NT2/D1 (cell line): ENCODE results near the gene RABGAP1.

Source experiments
- DNase-seq: peaks from one replicate; pipeline ENCODE4 v3.0.0-alpha.2; 2011; ENCODE audit warnings: low read depth, low spot score
- H3K27me3 ChIP-seq: 2 replicates; pipeline ENCODE4 v1.6.0; 2011; ENCODE audit warnings: mild to moderate bottlenecking; ENCODE audit not compliant: insufficient read length, insufficient read depth
- H3K36me3 ChIP-seq: 2 replicates; pipeline ENCODE4 v1.6.1; 2011; ENCODE audit warnings: mild to moderate bottlenecking, low read length, mixed read lengths; ENCODE audit not compliant: insufficient read depth, insufficient read length
- H3K4me1 ChIP-seq: 2 replicates; pipeline ENCODE4 v1.5.1; 2011; ENCODE audit not compliant: insufficient read depth, insufficient read length
- H3K4me3 ChIP-seq: 2 replicates; pipeline ENCODE4 v1.5.1; 2011; ENCODE audit warnings: low read depth; ENCODE audit not compliant: insufficient read length
- H3K9ac ChIP-seq: 2 replicates; pipeline ENCODE4 v1.6.0; 2011; ENCODE audit warnings: low read depth; ENCODE audit not compliant: insufficient read length
- H3K9me3 ChIP-seq: 2 replicates; pipeline ENCODE4 v1.5.1; 2011; ENCODE audit warnings: mild to moderate bottlenecking, low read length; ENCODE audit not compliant: insufficient read depth
- SUZ12 ChIP-seq: IDR thresholded peaks from 2 replicates; pipeline ENCODE4 v1.6.1; 2011; ENCODE audit not compliant: insufficient read length, insufficient read depth; ENCODE audit errors: extremely low read depth
- YY1 ChIP-seq: IDR thresholded peaks from 2 replicates; pipeline ENCODE4 v1.6.1; 2011; ENCODE audit not compliant: insufficient read length, insufficient read depth
- ZNF274 ChIP-seq: IDR thresholded peaks from 2 replicates; pipeline ENCODE4 v1.6.1; 2011; ENCODE audit warnings: mild to moderate bottlenecking, low read depth, low read length

The RABGAP1 gene

DNA sequence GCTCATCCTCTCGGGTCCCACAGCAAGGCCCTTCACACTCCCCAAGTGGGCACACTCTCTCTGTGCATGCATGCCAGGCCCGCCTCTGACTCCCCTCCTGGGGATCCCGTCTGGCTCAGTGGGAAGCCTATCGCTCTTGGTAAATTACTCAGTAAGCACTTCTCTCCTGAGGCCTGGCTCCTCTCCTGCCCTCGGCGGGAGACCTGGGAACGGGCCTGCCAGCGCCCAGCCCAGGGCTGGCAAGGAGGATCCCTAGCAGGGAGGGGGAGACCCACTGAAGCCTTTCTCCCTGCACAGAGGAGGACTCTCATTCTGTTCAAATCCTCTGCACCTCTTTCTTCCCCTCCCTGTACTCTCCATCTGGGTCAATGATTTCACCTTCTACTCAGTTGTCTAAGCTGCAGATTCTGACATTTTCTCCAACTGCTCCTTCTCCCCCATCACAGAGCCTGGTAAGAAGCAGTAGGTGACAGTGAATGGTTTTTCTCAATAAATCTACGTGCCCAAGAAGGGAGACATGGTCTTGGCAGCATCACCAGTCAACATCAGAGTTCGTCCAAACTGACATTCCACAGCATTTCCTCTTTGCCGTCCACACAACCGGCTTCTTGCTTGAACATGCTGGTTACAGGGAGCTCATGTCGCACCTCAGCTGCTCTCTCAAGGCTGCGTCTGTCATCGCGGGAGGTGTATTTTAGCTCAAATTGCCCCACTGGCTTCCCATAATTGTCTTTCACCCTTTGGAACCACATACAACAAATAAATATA lies 174.5 kb downstream of the RABGAP1 start:
- no peak for DNase-seq
- no peaks in the 10 kb centered on the region for H3K9me3 ChIP-seq
- H3K4me3 ChIP-seq, result no peak overlapping the region
- H3K27me3 ChIP-seq, result no peaks in the 10 kb centered on the region
- H3K9ac ChIP-seq, result no peak overlapping the region
- TF ChIP-seq YY1 (no peak), SUZ12 (no peak), ZNF274 (no peak)
- H3K4me1 ChIP-seq, result peaks cover 4% of the 10 kb centered on the region
- H3K36me3 ChIP-seq, result peaks cover 33% of the 10 kb centered on the region

DNA sequence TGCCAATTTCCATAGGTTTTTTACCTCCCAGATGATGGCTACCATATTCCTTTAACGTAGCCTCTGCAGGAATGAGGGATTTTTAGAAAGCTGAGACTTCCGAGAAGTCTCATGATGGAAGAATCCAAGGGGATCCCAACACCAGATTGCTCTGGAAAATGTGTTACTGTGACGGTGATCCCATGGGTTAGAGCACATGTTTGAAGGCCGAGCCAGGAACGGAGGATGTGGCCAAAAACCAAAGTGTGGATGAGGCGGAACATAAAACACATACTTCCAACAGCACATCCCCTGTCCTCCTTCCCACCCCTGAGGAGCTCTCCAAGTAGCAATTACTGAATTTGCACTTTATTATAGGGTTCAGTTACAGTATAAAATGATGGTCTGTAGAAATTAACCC lies 175.2 kb downstream of the RABGAP1 start:
- Histone ChIP-seq H3K36me3 (peaks cover 28% of the 10 kb centered on the region), H3K4me1 (peaks cover 4% of the 10 kb centered on the region), H3K9ac (no peak overlapping the region), H3K9me3 (no peaks in the 10 kb centered on the region), H3K27me3 (no peaks in the 10 kb centered on the region), H3K4me3 (no peak overlapping the region)
- TF ChIP-seq SUZ12, result no peak
- TF ChIP-seq YY1, result no peak
- TF ChIP-seq ZNF274, result no peak
- no peak for DNase-seq

DNA sequence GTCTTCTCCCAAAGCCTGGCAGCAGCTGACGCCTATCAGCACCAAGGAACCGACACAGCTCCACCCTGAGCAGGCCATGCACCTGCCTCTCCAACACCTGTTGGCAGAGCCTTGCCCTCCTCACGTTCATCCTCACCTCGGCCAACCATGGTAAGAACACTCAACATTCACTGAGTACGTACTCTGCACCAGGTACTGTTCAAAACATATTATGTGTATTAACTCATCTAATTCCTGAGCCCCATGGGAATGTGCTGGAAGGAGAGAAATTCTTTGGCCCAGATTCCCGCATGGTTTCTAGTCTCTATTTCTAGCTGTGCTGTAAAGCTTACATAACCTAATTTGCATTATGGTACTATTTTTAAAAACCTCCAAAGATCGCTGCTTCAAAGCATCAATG lies 178.7 kb downstream of the RABGAP1 start:
- DNase-seq, result no peak
- Histone ChIP-seq H3K4me3 (no peak overlapping the region), H3K9ac (no peak overlapping the region), H3K27me3 (no peaks in the 10 kb centered on the region), H3K4me1 (no peaks in the 10 kb centered on the region), H3K9me3 (no peaks in the 10 kb centered on the region), H3K36me3 (peaks cover 14% of the 10 kb centered on the region)
- TF ChIP-seq YY1, result no peak
- no peak for TF ChIP-seq SUZ12
- no peak for TF ChIP-seq ZNF274

DNA sequence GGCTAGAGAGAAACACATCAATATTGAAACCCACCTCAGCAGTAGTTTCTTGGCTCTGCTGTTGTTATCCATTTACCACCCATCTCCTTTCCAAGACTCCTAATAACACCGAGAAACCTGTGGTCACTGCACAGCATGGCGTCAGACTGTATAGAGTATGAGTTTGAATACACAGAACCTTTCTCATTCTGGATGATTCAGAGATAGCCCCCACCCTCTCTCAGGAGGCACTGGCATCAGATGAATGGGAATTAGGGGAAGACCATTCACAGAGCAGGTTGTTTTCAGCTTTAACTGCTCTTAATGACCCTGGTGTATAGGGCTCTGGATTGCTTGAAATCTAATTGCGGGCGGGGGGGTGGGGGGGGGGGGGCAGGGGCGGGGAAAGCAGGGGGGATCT lies 179.3 kb downstream of the RABGAP1 start:
- H3K36me3 ChIP-seq, result peaks cover 9% of the 10 kb centered on the region
- no peaks in the 10 kb centered on the region for H3K4me1 ChIP-seq
- peak; percentile 46 for DNase-seq

DNA sequence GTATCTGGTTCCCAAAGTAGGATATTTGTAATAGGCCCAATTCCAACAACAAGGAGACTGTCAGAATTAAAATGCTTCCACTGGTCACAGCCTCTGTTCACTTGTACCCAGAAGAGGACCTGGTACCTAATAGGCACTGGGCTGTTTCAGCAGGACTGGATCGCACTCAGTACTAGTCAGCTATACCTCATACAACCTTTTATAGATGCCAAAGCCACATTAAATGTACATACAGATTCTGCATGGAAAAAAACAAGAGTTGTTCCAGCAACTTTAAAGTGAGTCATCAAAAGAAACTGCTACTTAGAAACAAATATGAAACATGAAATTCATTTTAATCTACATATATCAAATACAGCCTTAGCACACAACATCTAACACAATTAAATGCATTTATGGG lies 180.1 kb downstream of the RABGAP1 start:
- no peak for TF ChIP-seq ZNF274
- TF ChIP-seq YY1, result no peak
- TF ChIP-seq SUZ12, result no peak
- no peaks in the 10 kb centered on the region for H3K27me3 ChIP-seq
- H3K9ac ChIP-seq, result no peak overlapping the region
- H3K4me1 ChIP-seq, result no peaks in the 10 kb centered on the region
- DNase-seq, result no peak
- no peak overlapping the region for H3K4me3 ChIP-seq
- peaks cover 6% of the 10 kb centered on the region for H3K36me3 ChIP-seq
- no peaks in the 10 kb centered on the region for H3K9me3 ChIP-seq

More for the DNA sequence above, 179.3 kb downstream of the RABGAP1 start:
- no peak overlapping the region for H3K4me3 ChIP-seq
- TF ChIP-seq SUZ12 (no peak), ZNF274 (no peak), YY1 (no peak)
- H3K9me3 ChIP-seq, result no peaks in the 10 kb centered on the region
- no peaks in the 10 kb centered on the region for H3K27me3 ChIP-seq
- no peak overlapping the region for H3K9ac ChIP-seq

DNA sequence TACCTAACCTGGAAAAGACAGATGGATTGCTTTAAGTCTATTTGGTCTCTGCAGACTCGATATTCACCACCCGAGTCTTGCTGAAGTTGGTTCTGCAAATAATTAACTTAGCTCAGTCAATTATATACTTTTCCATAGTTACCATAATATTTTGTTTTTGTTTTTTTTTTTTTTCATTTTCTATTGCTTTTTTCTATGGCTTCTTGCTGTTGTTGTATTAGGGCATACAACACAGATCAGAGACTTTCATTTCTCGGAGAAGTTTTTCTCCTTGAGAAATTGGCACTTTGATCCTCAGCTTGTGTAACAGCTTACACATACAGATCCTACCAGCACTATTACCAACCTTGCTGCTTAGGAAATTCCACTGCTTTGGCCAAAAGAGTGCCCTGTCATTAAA lies 180.6 kb downstream of the RABGAP1 start:
- H3K27me3 ChIP-seq, result no peaks in the 10 kb centered on the region
- no peaks in the 10 kb centered on the region for H3K4me1 ChIP-seq
- TF ChIP-seq ZNF274 (no peak), YY1 (no peak), SUZ12 (no peak)
- no peak overlapping the region for H3K4me3 ChIP-seq
- H3K9ac ChIP-seq, result no peak overlapping the region
- no peak for DNase-seq
- no peaks in the 10 kb centered on the region for H3K9me3 ChIP-seq
- H3K36me3 ChIP-seq, result peaks cover 11% of the 10 kb centered on the region

DNA sequence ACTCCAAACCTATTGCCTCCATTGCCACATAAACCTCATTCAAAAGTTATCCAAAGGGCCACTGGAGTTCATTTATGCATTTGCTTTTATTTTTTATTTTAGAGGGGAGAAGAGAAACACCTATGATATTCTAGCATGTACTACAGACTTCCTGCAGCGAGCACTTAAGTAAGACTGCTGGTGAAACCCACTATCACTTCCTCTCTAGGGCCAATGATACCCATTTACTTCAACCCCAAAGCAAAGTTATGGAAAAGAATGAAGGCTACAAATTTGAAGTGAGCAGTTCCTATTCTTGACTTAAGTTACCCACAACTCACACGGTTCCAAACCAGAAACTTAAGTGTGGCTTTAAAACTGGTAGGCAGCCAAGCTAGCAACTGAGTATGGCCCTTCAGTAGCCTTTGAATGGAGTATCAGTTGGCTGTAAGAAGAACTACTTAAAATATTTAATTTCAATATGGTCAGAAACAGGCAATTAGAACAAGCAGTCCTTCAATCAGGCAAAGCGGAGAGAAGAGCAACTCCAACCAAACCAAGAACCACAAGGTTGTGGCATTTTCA lies 186.8 kb downstream of the RABGAP1 start:
- Histone ChIP-seq H3K27me3 (no peaks in the 10 kb centered on the region), H3K4me1 (no peaks in the 10 kb centered on the region), H3K36me3 (peaks cover 29% of the 10 kb centered on the region), H3K4me3 (no peak overlapping the region), H3K9ac (no peak overlapping the region), H3K9me3 (no peaks in the 10 kb centered on the region)
- TF ChIP-seq YY1, result no peak
- no peak for TF ChIP-seq SUZ12
- TF ChIP-seq ZNF274, result no peak
- no peak for DNase-seq
